HCT116 (cell line): ENCODE results near the gene LGALS4. TPM values are rescaled to one million over a fixed set of nuclear protein-coding genes. Genes with fewer than 3 reads are reported as not detected.

Experiments used
- ATAC-seq: fragments of 200-7000 bp; cut with Tn5 transposase; 2 replicates; pipeline ENCODE4 v1.9.1; 2020; ENCODE audit warnings: mild to moderate bottlenecking, moderate library complexity
- BruUV-seq: library from RNA; stranded (reverse); fragments of 400-500 nt; replicated peaks from 2 replicates; lab custom pipeline; 2021; lab: Mats Ljungman, UMichigan
- CTCF ChIA-PET: fragments of 300-600 bp; sonication (Branson Sonifier 250); formaldehyde crosslinking; loops from one replicate; lab custom pipeline; 2021; ENCODE audit warnings: antibody characterized with exemption; lab: Charles Lee
- POLR2A ChIA-PET: fragments of 300-600, 350-600 bp; sonication (Branson Sonifier 250); formaldehyde crosslinking; loops from one replicate; lab custom pipeline; 2021; ENCODE audit warnings: antibody characterized with exemption; lab: Charles Lee
- RAD21 ChIA-PET, 2 experiments: fragments of 300-600 bp; sonication (Branson Sonifier 250); formaldehyde crosslinking; loops; one replicate each; lab custom pipeline; 2023; ENCODE audit warnings: low total read pairs in 2 of 2; ENCODE audit not compliant: uncharacterized antibody in 2 of 2, unreplicated experiment in 2 of 2, low non-redundant PET in 1 of 2; lab: Charles Lee
- DNase-seq: peaks from one replicate; pipeline ENCODE4 v3.0.0-alpha.2; 2010; ENCODE audit warnings: low read depth, low spot score
- H2AFZ ChIP-seq: fragments of 200-600 bp; shearing (Covaris generic), sonication (generic); 2 replicates; pipeline ENCODE4 v1.6.1; 2017; ENCODE audit warnings: low read depth, mixed run types, mixed read lengths, antibody characterized with exemption, low read length; ENCODE audit not compliant: poor library complexity, severe bottlenecking
- H3K27ac ChIP-seq: 2 replicates; pipeline ENCODE4 v1.5.1; 2012; ENCODE audit warnings: low read depth, low read length
- H3K27me3 ChIP-seq: fragments of 200-600 bp; sonication (generic); 2 replicates; pipeline ENCODE4 v1.6.1; 2016; ENCODE audit warnings: mixed run types, low read length, mixed read lengths; ENCODE audit not compliant: insufficient read depth
- H3K36me3 ChIP-seq, 2 experiments: fragments of 200-500 bp in 1 of 2; fragments of 200-600 bp in 1 of 2; sonication (Bioruptor generic) in 1 of 2; sonication (generic) in 1 of 2; 2 replicates each; pipeline versions ENCODE4 v1.5.1 to v1.6.1; 2014 to 2016; ENCODE audit warnings: low read length in 2 of 2, inconsistent platforms in 1 of 2, mixed read lengths in 1 of 2, mixed run types in 1 of 2; ENCODE audit not compliant: insufficient read depth in 2 of 2, control insufficient read depth in 1 of 2
- H3K4me1 ChIP-seq, 2 experiments: fragments of 200-600 bp in 1 of 2; sonication (generic) in 1 of 2; 2 replicates each; pipeline versions ENCODE4 v1.5.1 to v1.6.1; 2012 to 2017; ENCODE audit warnings: low read length in 2 of 2, inconsistent platforms in 1 of 2, mild to moderate bottlenecking in 1 of 2, mixed read lengths in 1 of 2, mixed run types in 1 of 2, moderate library complexity in 1 of 2; ENCODE audit not compliant: insufficient read depth in 2 of 2, control insufficient read depth in 1 of 2
- H3K4me2 ChIP-seq: fragments of 200-600 bp; sonication (generic); 2 replicates; pipeline ENCODE4 v1.6.1; 2017; ENCODE audit warnings: mixed run types, low read length, mixed read lengths
- H3K4me3 ChIP-seq, 2 experiments: fragments of 200-600 bp in 1 of 2; sonication (generic) in 1 of 2; replicated peaks in 1 of 2; 2 replicates each; pipeline ENCODE4 v1.5.1; 2011 to 2016; ENCODE audit warnings: low read length in 2 of 2, control low read depth in 1 of 2, low read depth in 1 of 2, mild to moderate bottlenecking in 1 of 2, mixed read lengths in 1 of 2, mixed run types in 1 of 2
- H3K79me2 ChIP-seq: fragments of 200-600 bp; sonication (generic); 2 replicates; pipeline ENCODE4 v1.6.1; 2017; ENCODE audit warnings: mild to moderate bottlenecking, mixed run types, low read length, moderate library complexity, mixed read lengths; ENCODE audit not compliant: insufficient read depth
- H3K9ac ChIP-seq: fragments of 200-600 bp; sonication (generic); 2 replicates; pipeline ENCODE4 v1.6.1; 2016; ENCODE audit warnings: low read length, mixed read lengths
- H3K9me2 ChIP-seq: fragments of 200-600 bp; sonication (generic), shearing (Covaris generic); 2 replicates; pipeline ENCODE4 v1.6.1; 2017; ENCODE audit warnings: mixed run types, mild to moderate bottlenecking, moderate library complexity; ENCODE audit not compliant: insufficient read depth
- H3K9me3 ChIP-seq, 2 experiments: fragments of 200-500 bp in 1 of 2; fragments of 200-600 bp in 1 of 2; sonication (Bioruptor generic) in 1 of 2; sonication (generic) in 1 of 2; 2 replicates each; pipeline ENCODE4 v1.6.1; 2014 to 2017; ENCODE audit warnings: low read length in 2 of 2, mixed read lengths in 2 of 2, inconsistent platforms in 1 of 2, low read depth in 1 of 2, mild to moderate bottlenecking in 1 of 2, mixed run types in 1 of 2, moderate library complexity in 1 of 2; ENCODE audit not compliant: control insufficient read depth in 1 of 2, insufficient read depth in 1 of 2
- H4K20me1 ChIP-seq: fragments of 200-600 bp; sonication (generic), shearing (Covaris generic); 2 replicates; pipeline ENCODE4 v1.6.1; 2017; ENCODE audit warnings: mixed run types, mild to moderate bottlenecking, moderate library complexity; ENCODE audit not compliant: insufficient read depth
- EGR1 ChIP-seq: IDR thresholded peaks from 2 replicates; pipeline ENCODE4 v1.6.1; 2012; ENCODE audit warnings: low read depth
- EZH2 ChIP-seq: fragments of 200-600 bp; sonication (generic); IDR thresholded peaks from 2 replicates; pipeline ENCODE4 v1.6.1; 2017; ENCODE audit warnings: antibody characterized with exemption, mixed run types
- EZH2phosphoT487 ChIP-seq: fragments of 200-600 bp; IDR thresholded peaks from 2 replicates; pipeline ENCODE4 v1.6.1; 2018; ENCODE audit warnings: antibody characterized with exemption, borderline replicate concordance
- FOSL1 ChIP-seq: IDR thresholded peaks from 2 replicates; pipeline ENCODE4 v1.6.1; 2012; ENCODE audit warnings: low read depth
- POLR2A ChIP-seq: IDR thresholded peaks from 2 replicates; pipeline ENCODE4 v1.7.0; 2011; ENCODE audit warnings: borderline replicate concordance; ENCODE audit not compliant: insufficient read depth, insufficient read length; ENCODE audit errors: extremely low read depth
- POLR2AphosphoS5 ChIP-seq: IDR thresholded peaks from 2 replicates; pipeline ENCODE4 v1.6.1; 2011; ENCODE audit warnings: mild to moderate bottlenecking, low read depth, low read length, moderate library complexity
- SIN3A ChIP-seq: IDR thresholded peaks from 2 replicates; pipeline ENCODE4 v1.6.1; 2012; ENCODE audit warnings: low read depth
- SP1 ChIP-seq: IDR thresholded peaks from 2 replicates; pipeline ENCODE4 v1.6.1; 2012; ENCODE audit warnings: low read depth
- ZNF274 ChIP-seq: fragments of 200-500 bp; sonication (Bioruptor generic); IDR thresholded peaks from 2 replicates; pipeline ENCODE4 v1.6.1; 2014; ENCODE audit warnings: mild to moderate bottlenecking, low read depth, low read length, inconsistent platforms
- intact Hi-C: fragments of 100-400 bp; cut with micrococcal nuclease; formaldehyde crosslinking; loops from 2 replicates; pipeline ENCODE4 v1.10.0; 2022
- total RNA-seq: library from RNA; stranded (reverse); gene quantifications from one replicate; pipeline ENCODE4 v1.2.1, GENCODE V29; 2021; ENCODE audit not compliant: unreplicated experiment
- TF ChIP-seq, protein P1 (sequence below), 3 experiments: fragments of 200-600 bp in 1 of 3; sonication (generic) in 1 of 3; IDR thresholded peaks in 2 of 3; conservative IDR thresholded peaks in 1 of 3; 2 replicates each; pipeline ENCODE4 v1.5.1; 2012 to 2017; ENCODE audit warnings: low read depth in 2 of 3, low read length in 2 of 3, antibody characterized with exemption in 1 of 3, borderline replicate concordance in 1 of 3, control low read depth in 1 of 3, mild to moderate bottlenecking in 1 of 3, mixed read lengths in 1 of 3, mixed run types in 1 of 3, moderate library complexity in 1 of 3; ENCODE audit not compliant: insufficient read depth in 1 of 3

Gene LGALS4
- total RNA-seq, 1 experiment from 2014 or later: 0.86 TPM

DNA sequence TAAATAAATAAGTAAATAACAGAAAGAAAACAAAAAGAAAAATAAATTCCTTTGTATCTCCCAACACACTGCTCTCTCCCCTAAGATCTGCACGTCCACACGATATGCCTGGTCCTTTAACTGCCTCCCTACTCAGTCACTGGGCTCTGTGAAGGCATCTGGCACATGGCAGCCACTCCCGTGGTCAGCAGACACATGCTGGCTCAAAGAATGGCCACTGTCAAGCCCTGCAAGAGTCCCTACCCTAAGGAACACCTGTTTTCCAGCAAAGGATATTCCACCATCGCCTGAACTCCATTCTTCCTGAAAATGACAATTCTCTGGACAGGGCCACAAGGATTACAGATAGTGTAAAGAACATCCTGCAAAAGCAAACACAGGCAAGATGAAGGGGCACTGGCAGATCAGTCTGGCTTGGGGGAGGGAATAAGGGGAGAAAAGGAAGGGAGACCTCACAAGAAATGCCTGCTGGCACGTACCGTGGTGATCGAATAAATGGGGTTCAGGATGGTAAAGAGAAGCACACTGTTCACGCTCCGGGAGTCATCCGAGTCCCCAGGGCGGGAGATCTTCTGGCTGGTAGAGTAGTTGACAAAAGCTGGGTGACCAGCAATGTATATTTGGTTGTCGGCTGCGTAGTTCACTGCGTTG lies 32.8 kb upstream of the LGALS4 start (continued):
- TF ChIP-seq ZNF274: no peak
- no peak for TF ChIP-seq FOSL1
- TF ChIP-seq SIN3A: no peak
- no peak for TF ChIP-seq EGR1
- TF ChIP-seq POLR2A: no peak
- TF ChIP-seq, protein P1, sequence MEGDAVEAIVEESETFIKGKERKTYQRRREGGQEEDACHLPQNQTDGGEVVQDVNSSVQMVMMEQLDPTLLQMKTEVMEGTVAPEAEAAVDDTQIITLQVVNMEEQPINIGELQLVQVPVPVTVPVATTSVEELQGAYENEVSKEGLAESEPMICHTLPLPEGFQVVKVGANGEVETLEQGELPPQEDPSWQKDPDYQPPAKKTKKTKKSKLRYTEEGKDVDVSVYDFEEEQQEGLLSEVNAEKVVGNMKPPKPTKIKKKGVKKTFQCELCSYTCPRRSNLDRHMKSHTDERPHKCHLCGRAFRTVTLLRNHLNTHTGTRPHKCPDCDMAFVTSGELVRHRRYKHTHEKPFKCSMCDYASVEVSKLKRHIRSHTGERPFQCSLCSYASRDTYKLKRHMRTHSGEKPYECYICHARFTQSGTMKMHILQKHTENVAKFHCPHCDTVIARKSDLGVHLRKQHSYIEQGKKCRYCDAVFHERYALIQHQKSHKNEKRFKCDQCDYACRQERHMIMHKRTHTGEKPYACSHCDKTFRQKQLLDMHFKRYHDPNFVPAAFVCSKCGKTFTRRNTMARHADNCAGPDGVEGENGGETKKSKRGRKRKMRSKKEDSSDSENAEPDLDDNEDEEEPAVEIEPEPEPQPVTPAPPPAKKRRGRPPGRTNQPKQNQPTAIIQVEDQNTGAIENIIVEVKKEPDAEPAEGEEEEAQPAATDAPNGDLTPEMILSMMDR (IDR thresholded peaks at IDR 0.05 in 2 of 3, conservative IDR thresholded peaks at IDR 0.05 in 1 of 3; ENCODE audit: borderline replicate concordance in 1 of 3, insufficient read depth in 1 of 3, low read depth in 2 of 3, low read length in 2 of 3): no peak
- no peak for TF ChIP-seq EZH2
- TF ChIP-seq SP1: no peak
- no peak for TF ChIP-seq EZH2phosphoT487

DNA sequence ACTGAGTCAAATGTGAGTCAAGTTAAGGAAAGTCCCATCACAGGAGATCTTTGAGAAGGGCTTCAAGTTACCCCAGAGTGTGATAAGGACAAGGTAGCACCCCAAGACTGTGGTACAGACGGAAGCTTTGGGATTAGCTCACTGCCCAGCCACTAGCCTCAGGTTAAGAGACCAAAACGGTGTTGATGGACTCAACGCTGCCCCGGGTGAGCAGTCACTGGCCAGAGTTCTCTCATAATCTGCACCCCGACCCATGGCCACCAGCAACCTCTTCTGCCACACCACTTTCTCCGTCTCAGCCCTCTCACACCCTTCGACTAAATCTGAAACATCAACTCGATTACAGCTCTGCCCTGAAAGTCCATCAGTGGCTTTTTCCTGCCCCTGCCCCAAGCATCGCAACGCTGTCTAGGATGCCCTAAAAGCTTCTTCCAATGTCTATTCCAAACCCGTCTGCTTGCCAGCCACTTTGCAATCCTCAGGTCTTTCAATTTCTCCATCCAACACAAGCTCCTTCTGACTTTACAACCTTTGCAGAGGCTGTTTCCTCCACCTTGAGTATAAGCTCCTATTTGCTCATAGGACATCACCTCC lies 31.4 kb upstream of the LGALS4 start:
- Histone ChIP-seq H3K4me3 (no peak overlapping the region), H3K4me1 (peaks cover 7 to 33% of the 10 kb centered on the region in 2 experiments; a peak in 3 of 4 replicates), H3K27ac (no peak overlapping the region), H2AFZ (no peak overlapping the region), H3K79me2 (peaks cover 96% of the 10 kb centered on the region), H3K36me3 (peaks cover 73 to 90% of the 10 kb centered on the region in 2 experiments), H3K27me3 (no peaks in the 10 kb centered on the region), H3K9me2 (no peaks in the 10 kb centered on the region), H3K9me3 (no peaks in the 10 kb centered on the region), H3K9ac (no peak overlapping the region), H3K4me2 (no peak overlapping the region), H4K20me1 (peaks cover 27% of the 10 kb centered on the region)
- ChIA-PET RAD21 (no interaction called here), POLR2A (no interaction called here), CTCF (no interaction called here)
- DNase-seq: no peak
- intact Hi-C loops: no loop called here
- BruUV-seq: no TSS peak
- no peak for ATAC-seq
- TF ChIP-seq POLR2A (no peak), POLR2AphosphoS5 (peak; percentile 40), EGR1 (no peak)
